22Rv1 (cell line): Measurements from ENCODE around the gene CD9.

Experiments used
- ZFX ChIP-seq: fragments of 450-650 bp; IDR thresholded peaks from 2 replicates; pipeline ENCODE4 v1.6.1; 2017; ENCODE audit warnings: antibody characterized with exemption, borderline replicate concordance
- TF ChIP-seq, protein P1 (sequence below): fragments of 450-650 bp; IDR thresholded peaks from 2 replicates; pipeline ENCODE4 v1.5.1; 2017; ENCODE audit warnings: mild to moderate bottlenecking

GRCh38 chr12:6268484-6269157, 68.4 kb downstream of the CD9 start:
- TF ChIP-seq, protein P1, sequence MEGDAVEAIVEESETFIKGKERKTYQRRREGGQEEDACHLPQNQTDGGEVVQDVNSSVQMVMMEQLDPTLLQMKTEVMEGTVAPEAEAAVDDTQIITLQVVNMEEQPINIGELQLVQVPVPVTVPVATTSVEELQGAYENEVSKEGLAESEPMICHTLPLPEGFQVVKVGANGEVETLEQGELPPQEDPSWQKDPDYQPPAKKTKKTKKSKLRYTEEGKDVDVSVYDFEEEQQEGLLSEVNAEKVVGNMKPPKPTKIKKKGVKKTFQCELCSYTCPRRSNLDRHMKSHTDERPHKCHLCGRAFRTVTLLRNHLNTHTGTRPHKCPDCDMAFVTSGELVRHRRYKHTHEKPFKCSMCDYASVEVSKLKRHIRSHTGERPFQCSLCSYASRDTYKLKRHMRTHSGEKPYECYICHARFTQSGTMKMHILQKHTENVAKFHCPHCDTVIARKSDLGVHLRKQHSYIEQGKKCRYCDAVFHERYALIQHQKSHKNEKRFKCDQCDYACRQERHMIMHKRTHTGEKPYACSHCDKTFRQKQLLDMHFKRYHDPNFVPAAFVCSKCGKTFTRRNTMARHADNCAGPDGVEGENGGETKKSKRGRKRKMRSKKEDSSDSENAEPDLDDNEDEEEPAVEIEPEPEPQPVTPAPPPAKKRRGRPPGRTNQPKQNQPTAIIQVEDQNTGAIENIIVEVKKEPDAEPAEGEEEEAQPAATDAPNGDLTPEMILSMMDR, result no peak
- no peak for TF ChIP-seq ZFX
